Measurements from ENCODE around the gene SMG9. TPM values are rescaled to one million over a fixed set of nuclear protein-coding genes. Genes with fewer than 3 reads are reported as not detected.
"Not testable (repeated sequence)": the region's sequence is repeated elsewhere in the genome, so short reads cannot be mapped to it uniquely, and the experiment has no call there.

Gene SMG9
- total and polyA plus RNA-seq, 8 donors: 6.6 to 23.0 (median 13.1) TPM

DNA sequence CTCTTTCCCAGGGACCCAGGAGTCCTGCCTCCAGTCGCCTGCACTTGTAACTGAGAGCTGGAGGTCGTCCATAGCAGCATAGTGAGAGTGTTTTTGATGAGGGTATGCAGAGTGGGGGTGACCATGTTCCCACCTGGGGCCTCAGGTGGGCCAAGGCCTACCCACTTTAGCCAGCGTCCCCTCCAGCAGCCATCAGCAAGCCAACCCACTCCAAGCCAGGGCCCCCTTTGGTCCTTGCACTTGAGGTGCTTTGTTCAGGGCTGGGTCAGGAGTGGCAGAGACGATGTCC lies 11.9 kb upstream of the SMG9 start:
- H3K4me1 ChIP-seq: no peaks in the 10 kb centered on the region
- WGBS, 2 donors: 66 to 72% methylated on average over 4 of the region's 4 CpGs
- intact Hi-C loops (cut with DNase I): no loop called here
- no peaks in the 10 kb centered on the region for H3K9me3 ChIP-seq
- H3K27me3 ChIP-seq: no peaks in the 10 kb centered on the region
- no peak for DNase-seq
- no peak overlapping the region for H3K27ac ChIP-seq
- no peak overlapping the region for H3K4me3 ChIP-seq
- no peaks in the 10 kb centered on the region for H3K36me3 ChIP-seq
- FAIRE-seq: no peak
- ATAC-seq: no peak
- TF ChIP-seq, protein P1, sequence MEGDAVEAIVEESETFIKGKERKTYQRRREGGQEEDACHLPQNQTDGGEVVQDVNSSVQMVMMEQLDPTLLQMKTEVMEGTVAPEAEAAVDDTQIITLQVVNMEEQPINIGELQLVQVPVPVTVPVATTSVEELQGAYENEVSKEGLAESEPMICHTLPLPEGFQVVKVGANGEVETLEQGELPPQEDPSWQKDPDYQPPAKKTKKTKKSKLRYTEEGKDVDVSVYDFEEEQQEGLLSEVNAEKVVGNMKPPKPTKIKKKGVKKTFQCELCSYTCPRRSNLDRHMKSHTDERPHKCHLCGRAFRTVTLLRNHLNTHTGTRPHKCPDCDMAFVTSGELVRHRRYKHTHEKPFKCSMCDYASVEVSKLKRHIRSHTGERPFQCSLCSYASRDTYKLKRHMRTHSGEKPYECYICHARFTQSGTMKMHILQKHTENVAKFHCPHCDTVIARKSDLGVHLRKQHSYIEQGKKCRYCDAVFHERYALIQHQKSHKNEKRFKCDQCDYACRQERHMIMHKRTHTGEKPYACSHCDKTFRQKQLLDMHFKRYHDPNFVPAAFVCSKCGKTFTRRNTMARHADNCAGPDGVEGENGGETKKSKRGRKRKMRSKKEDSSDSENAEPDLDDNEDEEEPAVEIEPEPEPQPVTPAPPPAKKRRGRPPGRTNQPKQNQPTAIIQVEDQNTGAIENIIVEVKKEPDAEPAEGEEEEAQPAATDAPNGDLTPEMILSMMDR (IDR thresholded peaks at IDR 0.05): no peak

DNA sequence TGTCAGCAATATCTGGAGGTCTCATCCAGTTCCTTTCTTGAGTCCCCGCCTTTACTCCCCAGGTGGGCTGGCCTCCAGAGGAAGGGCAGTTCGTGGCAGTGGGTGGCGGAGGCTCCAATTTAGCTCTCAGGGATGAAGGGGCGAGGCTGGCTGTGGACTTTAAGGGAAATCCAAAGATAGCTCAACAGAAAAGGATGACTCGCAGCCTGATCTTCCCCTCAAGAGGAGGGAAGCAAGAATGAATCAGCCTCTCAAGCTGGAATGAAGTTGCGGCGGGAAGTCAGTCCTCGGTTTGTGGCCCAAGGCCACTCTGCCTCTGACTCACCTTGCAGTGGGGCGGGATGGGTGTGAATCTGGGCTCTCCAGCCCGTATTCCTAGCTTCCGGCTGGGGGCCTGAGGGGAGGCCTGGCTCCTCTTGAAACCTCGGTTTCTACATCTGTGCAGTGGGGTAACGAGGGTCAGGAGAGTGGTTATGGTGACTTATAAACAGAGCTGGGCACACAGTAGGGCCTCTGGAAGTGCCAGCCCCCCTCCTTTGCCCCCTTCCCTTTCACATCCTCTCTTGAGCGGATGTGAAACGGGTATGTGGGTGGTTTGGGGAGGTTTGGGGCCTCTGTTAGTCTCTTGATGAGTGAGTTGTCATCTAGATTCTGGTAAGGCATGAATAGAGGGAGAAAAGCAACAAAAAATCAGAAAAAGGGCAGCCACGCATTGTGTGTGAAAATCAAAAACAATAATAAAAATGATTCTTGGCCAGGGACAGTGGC lies 10.5 kb upstream of the SMG9 start:
- Histone ChIP-seq H3K36me3 (no peaks in the 10 kb centered on the region), H3K9me3 (no peaks in the 10 kb centered on the region), H3K27me3 (no peaks in the 10 kb centered on the region), H3K27ac (peak overlapping the region in 2 of 4 donors; percentile 21 to 47), H3K4me1 (no peaks in the 10 kb centered on the region), H3K4me3 (no peak overlapping the region)
- FAIRE-seq (no peak), DNase-seq (no peak), ATAC-seq (peak in 3 of 4 donors; percentile 69 to 82 (median 77))
- TF ChIP-seq, protein P1 (IDR thresholded peaks at IDR 0.05): no peak
- intact Hi-C loops (cut with DNase I): no loop called here
- 67 to 73% methylated on average over 16 of the region's 16 CpGs for WGBS, 2 donors

GRCh38 chr19:43764684-43765083 lies 9.9 kb upstream of the SMG9 start:
- H3K4me3 ChIP-seq; H3K4me1 ChIP-seq; H3K27me3 ChIP-seq; H3K36me3 ChIP-seq; DNase-seq; ATAC-seq; intact Hi-C loops (cut with DNase I); H3K9me3 ChIP-seq; FAIRE-seq: not testable (repeated sequence)
- peak overlapping the region in 1 of 4 donors; percentile 21 for H3K27ac ChIP-seq
- WGBS, 2 donors: 78 to 86% methylated on average over 8 of the region's 8 CpGs

GRCh38 chr19:43763473-43763939 lies 8.7 kb upstream of the SMG9 start:
- no peaks in the 10 kb centered on the region for H3K36me3 ChIP-seq
- H3K4me1 ChIP-seq: no peaks in the 10 kb centered on the region
- peak in 3 of 4 donors; percentile 18 to 62 (median 24) for ATAC-seq
- 62 to 63% methylated on average over 3 of the region's 3 CpGs for WGBS, 2 donors
- no peak for FAIRE-seq
- intact Hi-C loops (cut with DNase I): no loop called here
- no peaks in the 10 kb centered on the region for H3K9me3 ChIP-seq
- H3K27ac ChIP-seq: no peak overlapping the region
- H3K4me3 ChIP-seq: no peak overlapping the region
- TF ChIP-seq, protein P1 (IDR thresholded peaks at IDR 0.05): no peak
- no peaks in the 10 kb centered on the region for H3K27me3 ChIP-seq
- DNase-seq: no peak

GRCh38 chr19:43762814-43763213 lies 8.1 kb upstream of the SMG9 start:
- H3K27ac ChIP-seq: no peak overlapping the region
- H3K4me3 ChIP-seq: no peak overlapping the region
- H3K4me1 ChIP-seq: no peaks in the 10 kb centered on the region
- DNase-seq: no peak
- intact Hi-C loops (cut with DNase I): no loop called here
- 61 to 83% methylated on average over 3 of the region's 3 CpGs for WGBS, 2 donors
- TF ChIP-seq, protein P1 (IDR thresholded peaks at IDR 0.05): no peak
- H3K9me3 ChIP-seq: no peaks in the 10 kb centered on the region
- H3K27me3 ChIP-seq: no peaks in the 10 kb centered on the region
- no peak for ATAC-seq
- FAIRE-seq: no peak
- no peaks in the 10 kb centered on the region for H3K36me3 ChIP-seq

Data from pancreas (tissue), 10 donors.